ENCODE results near the gene SPC24.

The SPC24 gene

GRCh38 chr19:11177592-11177991, 22.0 kb upstream of the SPC24 start:
- TF ChIP-seq SP1 (IDR thresholded peaks at IDR 0.05) (no peak), LEF1 (IDR thresholded peaks at IDR 0.05; ENCODE audit: borderline replicate concordance) (no peak), ELF4 (IDR thresholded peaks at IDR 0.05) (no peak), FOXM1 (IDR thresholded peaks at IDR 0.05; ENCODE audit: borderline replicate concordance) (no peak), ZNF384 (IDR thresholded peaks at IDR 0.05) (no peak), FOXK2 (IDR thresholded peaks at IDR 0.05) (no peak), CTBP1 (IDR thresholded peaks at IDR 0.05; ENCODE audit: borderline replicate concordance) (no peak), FOXA1 (IDR thresholded peaks at IDR 0.05) (no peak)
- no peak for DNase-seq (ENCODE audit: extremely low spot score)
- ChIA-PET CTCF (no interaction called here), POLR2A (no interaction called here)

GRCh38 chr19:11176466-11177193, 21.0 kb upstream of the SPC24 start:
- no peak for DNase-seq (ENCODE audit: extremely low spot score)
- TF ChIP-seq ZNF384 (IDR thresholded peaks at IDR 0.05) (no peak), ARNT (IDR thresholded peaks at IDR 0.05) (no peak), SP1 (IDR thresholded peaks at IDR 0.05) (no peak)
- ChIA-PET POLR2A (interaction anchor here (1.2 kb wide), 1 partner anchor 20 kb away, joined by 5 read pairs; the partner anchor contains the start of gene SPC24), CTCF (no interaction called here)

GRCh38 chr19:11175920-11176319, 20.3 kb upstream of the SPC24 start:
- CTCF ChIA-PET = no interaction called here
- POLR2A ChIA-PET = interaction anchor here (1.2 kb wide), 1 partner anchor 20 kb away, joined by 5 read pairs; the partner anchor contains the start of gene SPC24
- no peak for DNase-seq (ENCODE audit: extremely low spot score)
- no peak for TF ChIP-seq TARDBP (IDR thresholded peaks at IDR 0.05)

GRCh38 chr19:11174336-11174735, 18.8 kb upstream of the SPC24 start:
- ChIA-PET POLR2A (no interaction called here), CTCF (no interaction called here)
- TF ChIP-seq FOXM1 (IDR thresholded peaks at IDR 0.05; ENCODE audit: borderline replicate concordance) = no peak
- no peak for TF ChIP-seq SP1 (IDR thresholded peaks at IDR 0.05)
- no peak for TF ChIP-seq ELF4 (IDR thresholded peaks at IDR 0.05)
- no peak for TF ChIP-seq FOXK2 (IDR thresholded peaks at IDR 0.05)
- no peak for TF ChIP-seq NFRKB (IDR thresholded peaks at IDR 0.05)
- TF ChIP-seq SUZ12 (IDR thresholded peaks at IDR 0.05) = no peak
- no peak for TF ChIP-seq PKNOX1 (IDR thresholded peaks at IDR 0.05)
- TF ChIP-seq TARDBP (IDR thresholded peaks at IDR 0.05) = no peak
- TF ChIP-seq FOXA1 (IDR thresholded peaks at IDR 0.05) = no peak
- TF ChIP-seq LEF1 (IDR thresholded peaks at IDR 0.05; ENCODE audit: borderline replicate concordance) = no peak
- no peak for TF ChIP-seq ZNF384 (IDR thresholded peaks at IDR 0.05)
- no peak for TF ChIP-seq CTBP1 (IDR thresholded peaks at IDR 0.05; ENCODE audit: borderline replicate concordance)
- no peak for TF ChIP-seq HDGF (IDR thresholded peaks at IDR 0.05; ENCODE audit: borderline replicate concordance)
- TF ChIP-seq L3MBTL2 (conservative IDR thresholded peaks at IDR 0.05) = no peak
- TF ChIP-seq BHLHE40 (IDR thresholded peaks at IDR 0.05; ENCODE audit: borderline replicate concordance) = no peak
- no peak for TF ChIP-seq ARNT (IDR thresholded peaks at IDR 0.05)
- no peak for DNase-seq (ENCODE audit: extremely low spot score)

- DNase-seq (ENCODE audit: extremely low spot score) = no peak
- CTCF ChIA-PET = no interaction called here
- POLR2A ChIA-PET = no interaction called here
- no peak for TF ChIP-seq CTBP1 (IDR thresholded peaks at IDR 0.05; ENCODE audit: borderline replicate concordance)
- no peak for TF ChIP-seq TARDBP (IDR thresholded peaks at IDR 0.05)
- no peak for TF ChIP-seq PKNOX1 (IDR thresholded peaks at IDR 0.05)
- no peak for TF ChIP-seq L3MBTL2 (conservative IDR thresholded peaks at IDR 0.05)
- TF ChIP-seq SP1 (IDR thresholded peaks at IDR 0.05) = no peak
- TF ChIP-seq HDGF (IDR thresholded peaks at IDR 0.05; ENCODE audit: borderline replicate concordance) = no peak
- TF ChIP-seq NFRKB (IDR thresholded peaks at IDR 0.05) = no peak
- no peak for TF ChIP-seq ELF4 (IDR thresholded peaks at IDR 0.05)
- TF ChIP-seq SUZ12 (IDR thresholded peaks at IDR 0.05) = no peak
- no peak for TF ChIP-seq ARNT (IDR thresholded peaks at IDR 0.05)
- no peak for TF ChIP-seq ZNF384 (IDR thresholded peaks at IDR 0.05)
- TF ChIP-seq FOXM1 (IDR thresholded peaks at IDR 0.05; ENCODE audit: borderline replicate concordance) = no peak
- no peak for TF ChIP-seq FOXK2 (IDR thresholded peaks at IDR 0.05)
- no peak for TF ChIP-seq LEF1 (IDR thresholded peaks at IDR 0.05; ENCODE audit: borderline replicate concordance)
- TF ChIP-seq FOXA1 (IDR thresholded peaks at IDR 0.05) = no peak
- TF ChIP-seq BHLHE40 (IDR thresholded peaks at IDR 0.05; ENCODE audit: borderline replicate concordance) = no peak
These were observed 18.1 kb upstream of the SPC24 start for GRCh38 chr19:11173516-11174155.

- TF ChIP-seq FOXM1 (IDR thresholded peaks at IDR 0.05; ENCODE audit: borderline replicate concordance) (no peak), TARDBP (IDR thresholded peaks at IDR 0.05) (no peak), SUZ12 (IDR thresholded peaks at IDR 0.05) (no peak), ZNF384 (IDR thresholded peaks at IDR 0.05) (no peak), FOXA1 (IDR thresholded peaks at IDR 0.05) (no peak), CTBP1 (IDR thresholded peaks at IDR 0.05; ENCODE audit: borderline replicate concordance) (no peak), SP1 (IDR thresholded peaks at IDR 0.05) (no peak), PKNOX1 (IDR thresholded peaks at IDR 0.05) (no peak), BHLHE40 (IDR thresholded peaks at IDR 0.05; ENCODE audit: borderline replicate concordance) (no peak), LEF1 (IDR thresholded peaks at IDR 0.05; ENCODE audit: borderline replicate concordance) (no peak), HDGF (IDR thresholded peaks at IDR 0.05; ENCODE audit: borderline replicate concordance) (no peak), FOXK2 (IDR thresholded peaks at IDR 0.05) (no peak), NFRKB (IDR thresholded peaks at IDR 0.05) (no peak), ARNT (IDR thresholded peaks at IDR 0.05) (no peak)
- CTCF ChIA-PET = no interaction called here
- POLR2A ChIA-PET = no interaction called here
- no peak for DNase-seq (ENCODE audit: extremely low spot score)
These were observed 17.0 kb upstream of the SPC24 start for GRCh38 chr19:11172576-11172975.
